ENCODE results near the gene ATP6AP2.

- TF ChIP-seq, protein P1, sequence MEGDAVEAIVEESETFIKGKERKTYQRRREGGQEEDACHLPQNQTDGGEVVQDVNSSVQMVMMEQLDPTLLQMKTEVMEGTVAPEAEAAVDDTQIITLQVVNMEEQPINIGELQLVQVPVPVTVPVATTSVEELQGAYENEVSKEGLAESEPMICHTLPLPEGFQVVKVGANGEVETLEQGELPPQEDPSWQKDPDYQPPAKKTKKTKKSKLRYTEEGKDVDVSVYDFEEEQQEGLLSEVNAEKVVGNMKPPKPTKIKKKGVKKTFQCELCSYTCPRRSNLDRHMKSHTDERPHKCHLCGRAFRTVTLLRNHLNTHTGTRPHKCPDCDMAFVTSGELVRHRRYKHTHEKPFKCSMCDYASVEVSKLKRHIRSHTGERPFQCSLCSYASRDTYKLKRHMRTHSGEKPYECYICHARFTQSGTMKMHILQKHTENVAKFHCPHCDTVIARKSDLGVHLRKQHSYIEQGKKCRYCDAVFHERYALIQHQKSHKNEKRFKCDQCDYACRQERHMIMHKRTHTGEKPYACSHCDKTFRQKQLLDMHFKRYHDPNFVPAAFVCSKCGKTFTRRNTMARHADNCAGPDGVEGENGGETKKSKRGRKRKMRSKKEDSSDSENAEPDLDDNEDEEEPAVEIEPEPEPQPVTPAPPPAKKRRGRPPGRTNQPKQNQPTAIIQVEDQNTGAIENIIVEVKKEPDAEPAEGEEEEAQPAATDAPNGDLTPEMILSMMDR (IDR thresholded peaks at IDR 0.05) = no peak
- no peak for TF ChIP-seq EZH2 (IDR thresholded peaks at IDR 0.05; ENCODE audit: borderline replicate concordance, insufficient read depth, low read depth, low read length, poor library complexity, severe bottlenecking)
Measured at GRCh38 chrX:40628506-40628905, 47.7 kb downstream of the ATP6AP2 start.

Measured in B cell (primary cell).